Tibial nerve (tissue), 4 donors: Measurements from ENCODE around the gene KDM1B.
"Not testable (repeated sequence)": the region's sequence is repeated elsewhere in the genome, so short reads cannot be mapped to it uniquely, and the experiment has no call there.

Experiments
- EP300 ChIP-seq, 2 donors: sonication (generic); formaldehyde crosslinking; IDR thresholded peaks; one replicate each; pipeline ENCODE4 v1.6.1; 2017; ENCODE audit warnings: antibody characterized with exemption in 2 of 2, mild to moderate bottlenecking in 1 of 2
- TF ChIP-seq, protein P1 (sequence below), 5 experiments: fragments of 200-600 bp in 3 of 5; fragments of 450-650 bp in 2 of 5; sonication (generic) in 3 of 5; IDR thresholded peaks; one replicate each; pipeline ENCODE4 v1.5.1; 2016 to 2019; ENCODE audit warnings: antibody characterized with exemption in 5 of 5, mild to moderate bottlenecking in 3 of 5, moderate library complexity in 2 of 5

DNA sequence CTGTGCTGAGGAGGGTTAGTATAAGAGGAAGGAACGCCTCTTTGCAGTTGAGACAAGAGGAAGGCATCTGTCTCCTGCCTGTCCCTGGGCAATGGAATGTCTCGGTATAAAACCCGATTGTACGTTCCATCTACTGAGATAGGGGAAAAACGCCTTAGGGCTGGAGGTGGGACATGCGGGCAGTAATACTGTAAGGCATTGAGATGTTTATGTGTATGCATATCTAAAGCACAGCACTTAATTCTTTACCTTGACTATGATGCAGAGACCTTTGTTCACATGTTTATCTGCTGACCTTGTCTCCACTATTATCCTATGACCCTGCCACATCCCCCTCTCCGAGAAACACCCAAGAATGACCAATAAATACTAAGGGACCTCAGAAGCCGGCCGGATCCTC lies 71.9 kb downstream of the KDM1B start:
- TF ChIP-seq, protein P1, sequence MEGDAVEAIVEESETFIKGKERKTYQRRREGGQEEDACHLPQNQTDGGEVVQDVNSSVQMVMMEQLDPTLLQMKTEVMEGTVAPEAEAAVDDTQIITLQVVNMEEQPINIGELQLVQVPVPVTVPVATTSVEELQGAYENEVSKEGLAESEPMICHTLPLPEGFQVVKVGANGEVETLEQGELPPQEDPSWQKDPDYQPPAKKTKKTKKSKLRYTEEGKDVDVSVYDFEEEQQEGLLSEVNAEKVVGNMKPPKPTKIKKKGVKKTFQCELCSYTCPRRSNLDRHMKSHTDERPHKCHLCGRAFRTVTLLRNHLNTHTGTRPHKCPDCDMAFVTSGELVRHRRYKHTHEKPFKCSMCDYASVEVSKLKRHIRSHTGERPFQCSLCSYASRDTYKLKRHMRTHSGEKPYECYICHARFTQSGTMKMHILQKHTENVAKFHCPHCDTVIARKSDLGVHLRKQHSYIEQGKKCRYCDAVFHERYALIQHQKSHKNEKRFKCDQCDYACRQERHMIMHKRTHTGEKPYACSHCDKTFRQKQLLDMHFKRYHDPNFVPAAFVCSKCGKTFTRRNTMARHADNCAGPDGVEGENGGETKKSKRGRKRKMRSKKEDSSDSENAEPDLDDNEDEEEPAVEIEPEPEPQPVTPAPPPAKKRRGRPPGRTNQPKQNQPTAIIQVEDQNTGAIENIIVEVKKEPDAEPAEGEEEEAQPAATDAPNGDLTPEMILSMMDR (IDR thresholded peaks at IDR 0.05): not testable (repeated sequence)
- TF ChIP-seq EP300 (IDR thresholded peaks at IDR 0.05): not testable (repeated sequence)
